Hepatocyte (in vitro differentiated cells): ENCODE data around the gene C20orf96. TPM values are rescaled to one million over a fixed set of nuclear protein-coding genes. Genes with fewer than 3 reads are reported as not detected.

Source experiments
- DNase-seq: peaks from one replicate; pipeline ENCODE4 v3.0.0-alpha.2; 2016; ENCODE audit warnings: low spot score
- H2AFZ ChIP-seq: fragments of 200-600 bp; sonication (generic); 2 replicates; pipeline ENCODE4 v1.6.0; 2016; ENCODE audit warnings: antibody characterized with exemption, mild to moderate bottlenecking
- H3K27ac ChIP-seq: fragments of 200-600 bp; sonication (generic); 2 replicates; pipeline ENCODE4 v1.5.1; 2016; ENCODE audit warnings: mild to moderate bottlenecking
- H3K27me3 ChIP-seq: fragments of 200-600 bp; sonication (generic); 2 replicates; pipeline ENCODE4 v1.6.1; 2016
- H3K36me3 ChIP-seq: fragments of 200-600 bp; sonication (generic); replicated peaks from 2 replicates; pipeline ENCODE4 v1.5.1; 2016; ENCODE audit warnings: low read depth; ENCODE audit not compliant: insufficient read depth
- H3K4me1 ChIP-seq: fragments of 200-600 bp; sonication (generic); 2 replicates; pipeline ENCODE4 v1.5.1; 2016; ENCODE audit warnings: mild to moderate bottlenecking, moderate library complexity; ENCODE audit not compliant: insufficient read depth
- H3K4me2 ChIP-seq: fragments of 200-600 bp; sonication (generic); 2 replicates; pipeline ENCODE4 v1.6.0; 2016
- H3K4me3 ChIP-seq: fragments of 200-600 bp; sonication (generic); 2 replicates; pipeline ENCODE4 v1.5.1; 2016; ENCODE audit warnings: mild to moderate bottlenecking
- H3K79me2 ChIP-seq: fragments of 200-600 bp; sonication (generic); 2 replicates; pipeline ENCODE4 v1.6.0; 2017; ENCODE audit warnings: mild to moderate bottlenecking
- H3K9me2 ChIP-seq: fragments of 200-600 bp; sonication (generic); replicated peaks from 2 replicates; pipeline ENCODE4 v1.6.0; 2017; ENCODE audit warnings: mild to moderate bottlenecking; ENCODE audit not compliant: insufficient read depth
- H3K9me3 ChIP-seq: fragments of 200-600 bp; sonication (generic); 2 replicates; pipeline ENCODE4 v1.5.1; 2016; ENCODE audit warnings: low read depth, mild to moderate bottlenecking
- H4K20me1 ChIP-seq: fragments of 200-600 bp; sonication (generic); 2 replicates; pipeline ENCODE4 v1.6.0; 2016; ENCODE audit warnings: mild to moderate bottlenecking; ENCODE audit not compliant: insufficient read depth, poor library complexity, severe bottlenecking
- EZH2 ChIP-seq: fragments of 200-600 bp; sonication (generic); IDR thresholded peaks from 2 replicates; pipeline ENCODE4 v1.6.1; 2016; ENCODE audit warnings: antibody characterized with exemption, mild to moderate bottlenecking, borderline replicate concordance
- EZH2phosphoT487 ChIP-seq: fragments of 200-600 bp; sonication (generic); IDR thresholded peaks from one replicate; pipeline ENCODE4 v1.6.1; 2018; ENCODE audit warnings: antibody characterized with exemption, mild to moderate bottlenecking, low read depth, moderate library complexity; ENCODE audit not compliant: unreplicated experiment, severe bottlenecking
- WGBS: methylation state at CpG from one replicate; pipeline ENCODE4 v1.1.6; 2016; ENCODE audit warnings: low lambda C conversion rate; ENCODE audit errors: missing lambda C conversion rate; 5-methylcytosine and 5-hydroxymethylcytosine counted together
- polyA plus RNA-seq: library from polyadenylated mRNA; unstranded; fragments of >200 nt; fragmentation: Nextera tagmentation; extraction: Ambion mirVana; gene quantifications from 2 replicates; pipeline ENCODE4 v1.2.1, GENCODE V29; 2016
- total RNA-seq: library from RNA; depleted of rRNA; stranded (reverse); fragments of >200 nt; gene quantifications from 2 replicates; pipeline ENCODE4 v1.2.3, GENCODE V29; 2014
- TF ChIP-seq, protein P1 (sequence below): fragments of 200-600 bp; sonication (generic); IDR thresholded peaks from 2 replicates; pipeline ENCODE4 v1.5.1; 2016; ENCODE audit warnings: antibody characterized with exemption, mild to moderate bottlenecking; ENCODE audit not compliant: poor library complexity

The C20orf96 gene
- total and polyA plus RNA-seq, 2 experiments from 2014 or later: 3.5 to 10.6 TPM

GRCh38 chr20:273884-274283 lies 16.7 kb downstream of the C20orf96 start:
- no peak overlapping the region for H3K4me3 ChIP-seq
- 75% methylated on average over 3 of the region's 3 CpGs for WGBS
- no peak overlapping the region for H3K4me2 ChIP-seq

DNA sequence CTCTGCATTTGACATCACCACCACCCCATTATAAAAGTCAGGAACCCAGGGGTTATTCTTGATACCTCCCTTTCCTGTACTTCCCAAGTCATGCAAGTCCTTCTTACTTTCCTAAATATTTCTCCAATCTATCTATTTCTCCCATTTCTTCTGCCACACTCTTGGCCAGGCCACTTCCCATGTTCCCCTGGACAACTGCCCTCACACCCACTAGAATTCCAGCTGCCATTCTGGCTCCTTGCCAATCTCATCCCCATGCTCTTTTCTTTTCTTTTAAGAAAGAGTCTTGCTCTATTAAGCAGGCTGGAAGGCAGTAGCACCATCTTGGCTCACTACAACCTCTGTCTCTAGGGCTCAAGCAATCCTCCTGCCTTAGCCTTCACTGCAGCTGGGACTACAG lies 17.8 kb downstream of the C20orf96 start:
- no peaks in the 10 kb centered on the region for H3K4me1 ChIP-seq
- no peaks in the 10 kb centered on the region for H3K79me2 ChIP-seq
- H3K36me3 ChIP-seq: no peaks in the 10 kb centered on the region
- H3K9me2 ChIP-seq: no peaks in the 10 kb centered on the region
- no peak for TF ChIP-seq EZH2
- no peak for TF ChIP-seq EZH2phosphoT487
- TF ChIP-seq, protein P1, sequence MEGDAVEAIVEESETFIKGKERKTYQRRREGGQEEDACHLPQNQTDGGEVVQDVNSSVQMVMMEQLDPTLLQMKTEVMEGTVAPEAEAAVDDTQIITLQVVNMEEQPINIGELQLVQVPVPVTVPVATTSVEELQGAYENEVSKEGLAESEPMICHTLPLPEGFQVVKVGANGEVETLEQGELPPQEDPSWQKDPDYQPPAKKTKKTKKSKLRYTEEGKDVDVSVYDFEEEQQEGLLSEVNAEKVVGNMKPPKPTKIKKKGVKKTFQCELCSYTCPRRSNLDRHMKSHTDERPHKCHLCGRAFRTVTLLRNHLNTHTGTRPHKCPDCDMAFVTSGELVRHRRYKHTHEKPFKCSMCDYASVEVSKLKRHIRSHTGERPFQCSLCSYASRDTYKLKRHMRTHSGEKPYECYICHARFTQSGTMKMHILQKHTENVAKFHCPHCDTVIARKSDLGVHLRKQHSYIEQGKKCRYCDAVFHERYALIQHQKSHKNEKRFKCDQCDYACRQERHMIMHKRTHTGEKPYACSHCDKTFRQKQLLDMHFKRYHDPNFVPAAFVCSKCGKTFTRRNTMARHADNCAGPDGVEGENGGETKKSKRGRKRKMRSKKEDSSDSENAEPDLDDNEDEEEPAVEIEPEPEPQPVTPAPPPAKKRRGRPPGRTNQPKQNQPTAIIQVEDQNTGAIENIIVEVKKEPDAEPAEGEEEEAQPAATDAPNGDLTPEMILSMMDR: no peak
- no peaks in the 10 kb centered on the region for H4K20me1 ChIP-seq
- no peak overlapping the region for H3K4me3 ChIP-seq
- no peak for DNase-seq
- no peaks in the 10 kb centered on the region for H3K27me3 ChIP-seq
- no peaks in the 10 kb centered on the region for H3K9me3 ChIP-seq
- H3K4me2 ChIP-seq: no peak overlapping the region
- H2AFZ ChIP-seq: no peak overlapping the region
- no peak overlapping the region for H3K27ac ChIP-seq

More at GRCh38 chr20:273884-274283, 16.7 kb downstream of the C20orf96 start:
- Histone ChIP-seq H2AFZ (no peak overlapping the region), H3K36me3 (no peaks in the 10 kb centered on the region), H3K79me2 (no peaks in the 10 kb centered on the region), H4K20me1 (no peaks in the 10 kb centered on the region), H3K4me1 (no peaks in the 10 kb centered on the region), H3K27me3 (no peaks in the 10 kb centered on the region), H3K9me3 (no peaks in the 10 kb centered on the region), H3K27ac (no peak overlapping the region), H3K9me2 (no peaks in the 10 kb centered on the region)
- TF ChIP-seq, protein P1: no peak
- no peak for TF ChIP-seq EZH2
- no peak for TF ChIP-seq EZH2phosphoT487
- DNase-seq: no peak

DNA sequence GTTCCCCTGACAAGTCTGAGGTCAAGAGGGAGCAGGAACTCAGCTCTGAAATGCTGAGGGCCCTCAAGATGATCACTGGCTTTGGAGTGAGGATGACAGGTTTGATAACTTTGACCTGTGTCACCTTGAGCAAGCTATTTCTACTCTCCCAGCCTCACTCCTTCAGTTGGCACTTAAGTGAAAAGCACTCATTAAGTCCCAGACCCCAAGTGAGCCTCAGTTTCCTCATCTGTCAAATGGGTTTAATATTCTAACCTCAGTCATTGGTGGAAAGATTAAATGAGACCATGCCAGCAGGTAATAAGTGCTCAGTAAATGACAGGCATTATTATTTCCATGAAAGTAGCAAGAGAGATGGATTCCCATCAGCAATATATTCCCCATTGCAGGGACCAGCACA lies 19.0 kb downstream of the C20orf96 start:
- no peak for TF ChIP-seq EZH2
- no peak for TF ChIP-seq EZH2phosphoT487
- TF ChIP-seq, protein P1: no peak

GRCh38 chr20:271069-271468 lies 19.5 kb downstream of the C20orf96 start:
- no peak overlapping the region for H3K4me3 ChIP-seq
- no peaks in the 10 kb centered on the region for H3K36me3 ChIP-seq
- H3K27ac ChIP-seq: no peak overlapping the region
- no peaks in the 10 kb centered on the region for H4K20me1 ChIP-seq
- H3K9me3 ChIP-seq: no peaks in the 10 kb centered on the region
- TF ChIP-seq, protein P1: no peak
- TF ChIP-seq EZH2: no peak
- TF ChIP-seq EZH2phosphoT487: no peak
- no peaks in the 10 kb centered on the region for H3K27me3 ChIP-seq
- no peaks in the 10 kb centered on the region for H3K79me2 ChIP-seq
- no peak overlapping the region for H2AFZ ChIP-seq
- H3K4me2 ChIP-seq: no peak overlapping the region
- WGBS: 100% methylated on average over 3 of the region's 4 CpGs
- no peaks in the 10 kb centered on the region for H3K9me2 ChIP-seq
- DNase-seq: no peak
- H3K4me1 ChIP-seq: no peaks in the 10 kb centered on the region

More for the DNA sequence above, 19.0 kb downstream of the C20orf96 start:
- Histone ChIP-seq H4K20me1 (no peaks in the 10 kb centered on the region), H3K79me2 (no peaks in the 10 kb centered on the region), H3K27ac (no peak overlapping the region), H3K27me3 (no peaks in the 10 kb centered on the region), H2AFZ (no peak overlapping the region), H3K4me1 (no peaks in the 10 kb centered on the region), H3K4me2 (no peak overlapping the region), H3K9me3 (no peaks in the 10 kb centered on the region), H3K9me2 (no peaks in the 10 kb centered on the region), H3K4me3 (no peak overlapping the region), H3K36me3 (no peaks in the 10 kb centered on the region)
- DNase-seq: no peak
